Tibial nerve (tissue), 3 donors: Measurements from ENCODE around the gene STK39.

ENCODE experiments used
- POLR2A ChIP-seq, 2 donors: fragments of 450-650 bp; IDR thresholded peaks; one replicate each; pipeline ENCODE4 v1.6.1; 2017; ENCODE audit warnings: antibody characterized with exemption in 2 of 2, mild to moderate bottlenecking in 2 of 2, moderate library complexity in 2 of 2
- TF ChIP-seq, protein P1 (sequence below), 5 experiments: fragments of 200-600 bp in 3 of 5; fragments of 450-650 bp in 2 of 5; sonication (generic) in 3 of 5; IDR thresholded peaks; one replicate each; pipeline ENCODE4 v1.5.1; 2016 to 2019; ENCODE audit warnings: antibody characterized with exemption in 5 of 5, mild to moderate bottlenecking in 3 of 5, moderate library complexity in 2 of 5

DNA sequence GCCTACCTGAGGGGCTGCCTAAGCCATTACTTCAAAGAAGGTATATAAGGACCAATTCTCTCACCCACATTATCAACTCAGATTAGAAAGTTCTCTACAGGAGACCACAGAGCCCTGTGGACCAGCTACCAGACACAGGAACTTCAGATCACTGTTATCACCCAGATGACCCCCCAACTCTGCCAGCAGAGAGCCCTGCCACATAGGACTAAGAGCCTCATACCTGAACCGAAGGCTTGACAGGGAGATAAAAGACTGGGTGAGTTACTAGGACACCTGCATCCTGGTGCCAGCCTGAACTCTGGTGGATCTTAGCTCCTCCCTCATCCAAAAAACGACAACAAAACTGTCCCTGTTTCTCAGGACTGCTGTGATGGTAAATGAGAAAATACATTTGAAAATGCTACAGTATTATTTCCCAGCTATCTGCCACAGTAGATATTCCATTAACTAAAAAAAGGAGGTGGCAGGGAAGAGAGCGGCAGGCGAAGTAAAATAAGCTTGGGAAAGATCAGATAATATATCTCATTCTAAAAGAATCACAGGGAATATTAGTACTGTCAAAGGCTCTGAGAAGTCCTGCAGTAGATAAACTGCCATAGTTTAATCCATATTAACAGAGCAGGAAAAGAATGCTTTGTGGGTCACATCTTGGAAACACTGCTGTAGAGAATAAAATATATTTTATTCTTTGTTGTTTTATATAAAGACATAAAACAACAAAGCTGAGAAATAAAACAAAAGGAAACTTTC, 79.7 kb downstream of the STK39 start:
- TF ChIP-seq, protein P1, sequence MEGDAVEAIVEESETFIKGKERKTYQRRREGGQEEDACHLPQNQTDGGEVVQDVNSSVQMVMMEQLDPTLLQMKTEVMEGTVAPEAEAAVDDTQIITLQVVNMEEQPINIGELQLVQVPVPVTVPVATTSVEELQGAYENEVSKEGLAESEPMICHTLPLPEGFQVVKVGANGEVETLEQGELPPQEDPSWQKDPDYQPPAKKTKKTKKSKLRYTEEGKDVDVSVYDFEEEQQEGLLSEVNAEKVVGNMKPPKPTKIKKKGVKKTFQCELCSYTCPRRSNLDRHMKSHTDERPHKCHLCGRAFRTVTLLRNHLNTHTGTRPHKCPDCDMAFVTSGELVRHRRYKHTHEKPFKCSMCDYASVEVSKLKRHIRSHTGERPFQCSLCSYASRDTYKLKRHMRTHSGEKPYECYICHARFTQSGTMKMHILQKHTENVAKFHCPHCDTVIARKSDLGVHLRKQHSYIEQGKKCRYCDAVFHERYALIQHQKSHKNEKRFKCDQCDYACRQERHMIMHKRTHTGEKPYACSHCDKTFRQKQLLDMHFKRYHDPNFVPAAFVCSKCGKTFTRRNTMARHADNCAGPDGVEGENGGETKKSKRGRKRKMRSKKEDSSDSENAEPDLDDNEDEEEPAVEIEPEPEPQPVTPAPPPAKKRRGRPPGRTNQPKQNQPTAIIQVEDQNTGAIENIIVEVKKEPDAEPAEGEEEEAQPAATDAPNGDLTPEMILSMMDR (IDR thresholded peaks at IDR 0.05) = no peak
- TF ChIP-seq POLR2A (IDR thresholded peaks at IDR 0.05) = no peak
